Mesenchymal stem cell (in vitro differentiated cells and primary cell): Measurements from ENCODE around the gene MS4A7.
A peak's percentile ranks its signal among the peaks of the same experiment; 100 is the strongest.

Experiments used
- DNase-seq: peaks from one replicate; pipeline ENCODE4 v3.0.0-alpha.2; 2013
- H2AFZ ChIP-seq: one replicate; pipeline ENCODE4 v1.6.1; 2013; ENCODE audit warnings: low read depth, mild to moderate bottlenecking, control low read depth, inconsistent platforms, low read length, moderate library complexity
- H2AK5ac ChIP-seq: 2 replicates; pipeline ENCODE4 v1.6.1; 2013; ENCODE audit warnings: low read length, moderate library complexity, mild to moderate bottlenecking, inconsistent platforms; ENCODE audit not compliant: severe bottlenecking
- H2BK120ac ChIP-seq: one replicate; pipeline ENCODE4 v1.6.1; 2013; ENCODE audit warnings: low read depth, mild to moderate bottlenecking, inconsistent platforms, low read length, moderate library complexity
- H2BK12ac ChIP-seq, 2 experiments: one replicate each; pipeline ENCODE4 v1.6.1; 2013; ENCODE audit warnings: inconsistent platforms in 2 of 2, low read length in 2 of 2, mild to moderate bottlenecking in 2 of 2, moderate library complexity in 2 of 2, control low read depth in 1 of 2
- H2BK15ac ChIP-seq: one replicate; pipeline ENCODE4 v1.6.1; 2013; ENCODE audit warnings: mild to moderate bottlenecking, low read depth, inconsistent platforms; ENCODE audit not compliant: poor library complexity, severe bottlenecking
- H2BK5ac ChIP-seq: 2 replicates; pipeline ENCODE4 v1.6.1; 2013; ENCODE audit warnings: low read depth, mild to moderate bottlenecking, low read length, control low read depth, inconsistent platforms; ENCODE audit not compliant: poor library complexity, severe bottlenecking
- H3K14ac ChIP-seq, 2 experiments: one replicate each; pipeline ENCODE4 v1.6.1; 2013; ENCODE audit warnings: inconsistent platforms in 2 of 2, low read length in 2 of 2, control low read depth in 1 of 2, mild to moderate bottlenecking in 1 of 2, moderate library complexity in 1 of 2
- H3K18ac ChIP-seq, 2 experiments: one replicate each; pipeline ENCODE4 v1.6.1; 2013; ENCODE audit warnings: inconsistent platforms in 2 of 2, low read length in 2 of 2, control low read depth in 1 of 2, low read depth in 1 of 2, mild to moderate bottlenecking in 1 of 2
- H3K23ac ChIP-seq, 2 experiments: one replicate each; pipeline ENCODE4 v1.6.1; 2013; ENCODE audit warnings: inconsistent platforms in 2 of 2, low read length in 2 of 2, mild to moderate bottlenecking in 2 of 2, moderate library complexity in 2 of 2, control low read depth in 1 of 2
- H3K27ac ChIP-seq: 2 replicates; pipeline ENCODE4 v1.5.1; 2013; ENCODE audit warnings: mild to moderate bottlenecking, moderate library complexity, low read length, control low read depth, inconsistent platforms; ENCODE audit not compliant: poor library complexity, severe bottlenecking
- H3K27me3 ChIP-seq, 2 experiments: 2 replicates each; pipeline versions ENCODE4 v1.6.1 to v1.7.0; 2013; ENCODE audit warnings: low read length in 2 of 2, mild to moderate bottlenecking in 2 of 2, moderate library complexity in 2 of 2, control low read depth in 1 of 2, inconsistent platforms in 1 of 2; ENCODE audit not compliant: control insufficient read depth in 1 of 2, insufficient read depth in 1 of 2
- H3K36me3 ChIP-seq, 2 experiments: 2 replicates each; pipeline versions ENCODE4 v1.6.1 to v1.7.0; 2013; ENCODE audit warnings: low read length in 2 of 2, control low read depth in 1 of 2, inconsistent platforms in 1 of 2, low read depth in 1 of 2, mild to moderate bottlenecking in 1 of 2; ENCODE audit not compliant: insufficient read depth in 2 of 2, control insufficient read depth in 1 of 2
- H3K4ac ChIP-seq, 2 experiments: one replicate each; pipeline ENCODE4 v1.6.1; 2013; ENCODE audit warnings: inconsistent platforms in 2 of 2, low read length in 2 of 2, mild to moderate bottlenecking in 2 of 2, moderate library complexity in 2 of 2, control low read depth in 1 of 2, low read depth in 1 of 2
- H3K4me1 ChIP-seq: 2 replicates; pipeline ENCODE4 v1.6.1; 2013; ENCODE audit warnings: low read depth, low read length, control low read depth; ENCODE audit not compliant: control insufficient read depth, insufficient read depth
- H3K4me2 ChIP-seq: 2 replicates; pipeline ENCODE4 v1.6.1; 2013; ENCODE audit warnings: low read length, mild to moderate bottlenecking, inconsistent platforms; ENCODE audit not compliant: poor library complexity, severe bottlenecking
- H3K4me3 ChIP-seq, 2 experiments: 2 replicates each; pipeline versions ENCODE4 v1.5.1 to v1.7.0; 2013; ENCODE audit warnings: low read length in 2 of 2, mild to moderate bottlenecking in 2 of 2, control low read depth in 1 of 2, low read depth in 1 of 2; ENCODE audit not compliant: insufficient read depth in 1 of 2
- H3K79me1 ChIP-seq: replicated peaks from 2 replicates; pipeline ENCODE4 v1.6.1; 2013; ENCODE audit warnings: mild to moderate bottlenecking, control low read depth, low read length, inconsistent platforms; ENCODE audit not compliant: poor library complexity, severe bottlenecking
- H3K9ac ChIP-seq: 2 replicates; pipeline ENCODE4 v1.7.0; 2013; ENCODE audit warnings: mild to moderate bottlenecking, low read length, moderate library complexity
- H3K9me3 ChIP-seq: 2 replicates; pipeline ENCODE4 v1.7.0; 2013; ENCODE audit warnings: mild to moderate bottlenecking, low read length; ENCODE audit not compliant: control insufficient read depth
- H4K8ac ChIP-seq: one replicate; pipeline ENCODE4 v1.6.1; 2013; ENCODE audit warnings: inconsistent platforms, mild to moderate bottlenecking, low read length, moderate library complexity
- H4K91ac ChIP-seq: one replicate; pipeline ENCODE4 v1.6.1; 2013; ENCODE audit warnings: mild to moderate bottlenecking, low read length, inconsistent platforms
- WGBS: methylation state at CpG from one replicate; pipeline ENCODE4 v1.1.7; 2013; ENCODE audit warnings: mixed read lengths; 5-methylcytosine and 5-hydroxymethylcytosine counted together

MS4A7 gene

DNA sequence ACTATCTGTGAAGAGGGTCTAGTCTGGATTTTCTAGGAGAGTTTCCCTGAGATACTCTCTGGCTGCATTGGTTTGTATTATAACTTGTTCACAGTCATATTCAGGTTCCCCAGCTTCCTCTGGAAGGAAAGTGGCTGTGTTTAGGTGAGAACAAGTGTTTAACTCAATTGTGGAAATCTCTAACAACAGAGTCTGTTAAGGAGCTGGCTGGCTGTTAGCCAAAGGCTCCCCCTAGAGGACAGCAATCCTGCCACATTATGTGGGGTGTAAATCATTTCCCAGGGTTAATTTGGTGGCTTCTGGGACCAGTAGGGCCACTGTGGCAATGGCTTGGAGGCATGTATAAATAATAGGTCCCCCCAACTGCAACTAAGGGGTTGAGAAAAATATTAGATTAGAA is 32.8 kb upstream of the MS4A7 start:
- no peak overlapping the region for H3K4ac ChIP-seq
- H4K8ac ChIP-seq = no peak overlapping the region
- peak; percentile 45 for DNase-seq
- no peak overlapping the region for H4K91ac ChIP-seq
- H2BK12ac ChIP-seq = no peak overlapping the region
- no peaks in the 10 kb centered on the region for H3K9me3 ChIP-seq
- no peak overlapping the region for H3K4me3 ChIP-seq
- no peak overlapping the region for H3K14ac ChIP-seq
- no peak overlapping the region for H2BK5ac ChIP-seq
- H3K4me1 ChIP-seq = no peaks in the 10 kb centered on the region
- no peak overlapping the region for H3K18ac ChIP-seq
- peaks cover 0 to 21% of the 10 kb centered on the region in 2 experiments for H3K27me3 ChIP-seq
- H3K27ac ChIP-seq = no peak overlapping the region
- no peak overlapping the region for H2AK5ac ChIP-seq
- H2BK15ac ChIP-seq = no peak overlapping the region
- no peaks in the 10 kb centered on the region for H3K79me1 ChIP-seq
- H3K36me3 ChIP-seq = no peaks in the 10 kb centered on the region
- H3K23ac ChIP-seq = no peak overlapping the region
- H3K9ac ChIP-seq = no peak overlapping the region
- no peak overlapping the region for H2AFZ ChIP-seq
- H3K4me2 ChIP-seq = no peak overlapping the region
- H2BK120ac ChIP-seq = no peak overlapping the region

DNA sequence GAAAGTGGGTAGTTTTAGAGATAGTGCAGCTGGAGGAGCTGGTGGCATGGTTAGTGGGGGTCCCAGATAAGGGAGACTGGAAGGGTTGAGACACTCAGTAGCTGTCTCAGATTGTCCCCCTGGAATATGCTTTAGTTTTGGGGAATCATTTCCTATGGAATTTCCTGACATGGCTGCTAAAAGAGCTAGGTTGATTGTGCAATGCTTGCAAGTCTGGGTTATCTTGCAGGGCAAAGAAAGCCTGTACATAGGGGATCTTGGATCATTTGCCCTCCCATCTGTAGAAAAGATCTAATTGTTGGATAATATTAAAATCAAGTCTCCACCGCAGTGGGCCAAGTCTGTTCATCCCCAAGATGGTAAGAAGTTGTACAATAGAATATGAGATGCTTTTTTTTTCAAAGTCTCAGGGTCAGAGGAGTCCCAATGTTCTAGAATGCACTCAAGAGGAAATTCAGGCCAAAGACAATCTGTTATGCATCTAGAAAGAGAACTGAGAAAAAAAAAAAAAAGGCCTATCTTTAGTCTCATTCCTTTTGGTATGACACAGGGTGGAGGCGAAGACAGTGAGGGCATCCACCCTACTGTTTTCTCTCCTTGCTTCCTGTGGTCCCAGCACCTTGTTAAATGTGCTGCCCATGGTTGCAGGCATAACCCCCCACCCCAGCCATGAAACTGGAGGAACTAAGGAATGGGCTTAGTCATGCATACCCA is 31.1 kb upstream of the MS4A7 start:
- WGBS = 87% methylated on average over 2 of the region's 2 CpGs
- Histone ChIP-seq H2AK5ac (no peak overlapping the region), H2BK12ac (no peak overlapping the region), H3K4me2 (no peak overlapping the region), H3K9ac (no peak overlapping the region), H3K4me1 (no peaks in the 10 kb centered on the region), H3K4me3 (no peak overlapping the region), H3K18ac (no peak overlapping the region), H3K4ac (no peak overlapping the region), H2BK5ac (no peak overlapping the region), H2BK120ac (no peak overlapping the region), H3K79me1 (no peaks in the 10 kb centered on the region), H2AFZ (no peak overlapping the region), H4K8ac (no peak overlapping the region), H3K23ac (no peak overlapping the region), H3K36me3 (no peaks in the 10 kb centered on the region), H3K14ac (no peak overlapping the region), H4K91ac (no peak overlapping the region), H3K27me3 (peaks cover 0 to 18% of the 10 kb centered on the region in 2 experiments), H3K9me3 (no peaks in the 10 kb centered on the region), H2BK15ac (no peak overlapping the region), H3K27ac (no peak overlapping the region)
- no peak for DNase-seq

- Histone ChIP-seq H4K91ac (no peak overlapping the region), H3K23ac (no peak overlapping the region), H3K4me3 (no peak overlapping the region), H3K4ac (no peak overlapping the region), H3K27ac (no peak overlapping the region), H3K14ac (no peak overlapping the region), H2BK5ac (no peak overlapping the region), H2AFZ (no peak overlapping the region), H2AK5ac (no peak overlapping the region), H3K9ac (no peak overlapping the region), H4K8ac (no peak overlapping the region), H2BK12ac (no peak overlapping the region), H3K36me3 (no peaks in the 10 kb centered on the region), H3K4me2 (no peak overlapping the region), H2BK15ac (no peak overlapping the region), H3K79me1 (no peaks in the 10 kb centered on the region), H3K27me3 (peaks cover 0 to 14% of the 10 kb centered on the region in 2 experiments), H3K4me1 (no peaks in the 10 kb centered on the region), H3K18ac (no peak overlapping the region), H2BK120ac (no peak overlapping the region), H3K9me3 (no peaks in the 10 kb centered on the region)
- DNase-seq = no peak
- WGBS = 60% methylated on average over 2 of the region's 2 CpGs
Observed at GRCh38 chr11:60348116-60348515, 30.2 kb upstream of the MS4A7 start.

GRCh38 chr11:60349990-60350389 is 28.3 kb upstream of the MS4A7 start:
- H3K9ac ChIP-seq = no peak overlapping the region
- H2AK5ac ChIP-seq = no peak overlapping the region
- H3K23ac ChIP-seq = no peak overlapping the region
- H3K4me1 ChIP-seq = no peaks in the 10 kb centered on the region
- no peak for DNase-seq
- H4K91ac ChIP-seq = no peak overlapping the region
- no peaks in the 10 kb centered on the region for H3K36me3 ChIP-seq
- H2BK15ac ChIP-seq = no peak overlapping the region
- H2BK5ac ChIP-seq = no peak overlapping the region
- H2BK12ac ChIP-seq = no peak overlapping the region
- H4K8ac ChIP-seq = no peak overlapping the region
- H2BK120ac ChIP-seq = no peak overlapping the region
- H3K27ac ChIP-seq = no peak overlapping the region
- no peaks in the 10 kb centered on the region for H3K9me3 ChIP-seq
- H3K18ac ChIP-seq = no peak overlapping the region
- H3K4ac ChIP-seq = no peak overlapping the region
- no peak overlapping the region for H3K4me3 ChIP-seq
- 94% methylated on average over 1 of the region's 1 CpG for WGBS
- peaks cover 0 to 11% of the 10 kb centered on the region in 2 experiments for H3K27me3 ChIP-seq
- H3K4me2 ChIP-seq = no peak overlapping the region
- no peaks in the 10 kb centered on the region for H3K79me1 ChIP-seq
- H2AFZ ChIP-seq = no peak overlapping the region
- no peak overlapping the region for H3K14ac ChIP-seq
